NCI-H1694 treated with DMSO at 0.1 percent for 48 hours (cell line): ENCODE measurements around the gene NACA.

Source experiments
- DNase-seq: peaks from one replicate; lab custom pipeline; 2025; lab: John Stamatoyannopoulos, UW

NACA gene

DNA sequence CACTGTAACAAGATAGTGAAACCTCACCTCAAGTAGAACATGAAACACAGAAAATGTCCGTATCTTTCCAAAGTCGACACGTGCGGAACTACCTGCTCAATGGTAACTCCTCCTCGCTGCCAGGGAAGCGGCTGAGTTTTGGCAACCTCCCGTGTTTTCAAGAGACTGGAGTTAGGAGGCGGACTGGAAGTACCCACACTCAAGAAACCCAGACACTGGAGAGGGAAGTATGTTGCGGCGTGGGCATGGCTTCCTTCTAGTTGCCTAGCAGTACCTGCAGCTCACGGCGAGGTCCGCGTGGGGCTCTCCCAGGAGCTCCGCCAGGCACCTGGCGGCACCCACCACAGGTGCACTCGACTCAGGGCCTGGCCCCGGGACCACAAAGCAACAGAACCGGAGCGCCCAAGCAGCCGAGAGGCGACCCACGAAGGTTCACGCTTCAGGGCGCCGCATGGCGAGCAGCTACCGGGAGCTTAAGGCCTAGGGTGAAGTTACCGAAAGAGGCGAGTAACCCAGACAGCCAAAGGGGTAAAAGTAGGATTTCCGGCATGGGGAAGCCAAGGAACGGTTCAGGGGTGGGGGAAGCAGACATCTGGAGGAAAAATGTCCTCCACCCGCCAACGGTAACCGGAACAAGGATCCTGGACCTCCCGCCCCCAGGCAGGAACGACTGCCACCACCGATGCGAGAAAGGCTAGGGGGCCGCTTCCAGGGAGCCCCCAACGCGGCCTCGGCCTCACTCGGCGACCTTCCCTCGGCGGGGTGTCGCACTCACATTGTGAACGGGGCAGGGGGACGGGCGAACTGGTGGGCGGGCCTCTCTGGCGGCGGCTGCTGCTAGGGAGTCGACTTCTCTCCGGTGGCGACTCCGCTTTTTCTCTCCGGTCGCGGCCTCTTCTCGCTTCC is 37.6 kb downstream of the NACA start:
- DNase-seq, result no peak

GRCh38 chr12:56684745-56685359 is 40.2 kb downstream of the NACA start:
- DNase-seq, result no peak

- DNase-seq, result no peak
These were observed 42.8 kb downstream of the NACA start for GRCh38 chr12:56682323-56682722.

- DNase-seq, result no peak
These were observed 45.1 kb downstream of the NACA start for GRCh38 chr12:56679883-56680575.

DNA sequence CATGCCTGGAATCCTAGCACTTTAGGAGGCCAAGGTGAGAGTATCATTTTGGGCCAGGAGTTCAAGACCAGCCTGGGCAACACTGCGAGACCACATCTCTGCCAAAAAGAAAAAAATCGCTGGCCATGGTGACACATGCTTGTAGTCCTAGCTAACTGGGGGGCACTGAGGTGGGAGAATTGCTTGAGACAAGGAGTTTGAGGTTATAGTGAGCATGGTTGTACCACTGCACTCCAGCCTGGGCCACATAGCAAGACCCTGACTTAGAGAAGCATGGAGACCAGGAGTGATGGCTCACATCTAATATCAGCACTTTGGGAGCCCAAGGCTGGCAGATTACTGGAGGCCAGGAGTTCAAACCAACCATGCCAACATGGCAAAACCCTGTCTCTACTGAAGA is 46.2 kb downstream of the NACA start:
- DNase-seq, result no peak

- no peak for DNase-seq
These were observed 47.4 kb downstream of the NACA start for GRCh38 chr12:56677680-56678079.

DNA sequence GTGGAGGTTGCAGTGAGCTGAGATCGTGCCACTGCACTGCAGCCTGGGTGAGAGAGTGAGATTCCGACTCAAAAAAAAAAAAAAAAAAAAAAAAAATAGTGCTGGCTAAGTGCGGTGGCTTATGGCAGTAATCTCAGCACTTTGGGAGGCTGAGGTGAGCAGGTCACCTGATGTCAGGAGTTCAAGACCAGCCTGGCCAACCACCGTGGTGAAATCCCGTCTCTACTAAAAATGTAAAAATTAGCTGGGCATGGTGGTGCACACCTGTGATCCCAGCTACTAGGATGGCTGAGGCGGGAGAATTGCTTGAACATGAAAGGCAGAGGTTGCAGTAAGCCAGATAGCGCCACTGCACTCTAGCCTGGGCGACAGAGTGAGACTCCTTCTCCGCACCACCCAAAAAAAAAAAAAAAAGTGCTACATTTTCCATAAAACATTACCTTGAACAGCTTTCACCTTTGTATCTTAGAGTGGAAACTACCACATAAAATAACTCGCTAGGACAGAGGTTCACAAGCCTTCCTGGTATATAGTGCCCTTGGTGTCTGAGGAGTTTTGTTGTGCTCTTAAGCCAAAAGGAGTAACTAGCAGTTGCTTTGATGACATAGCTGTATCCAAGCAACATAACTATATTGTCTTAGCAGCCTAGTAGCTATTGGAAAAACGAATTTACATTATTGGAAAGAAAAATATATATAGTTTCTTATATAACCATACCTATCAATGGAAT is 48.1 kb downstream of the NACA start:
- DNase-seq, result no peak

DNA sequence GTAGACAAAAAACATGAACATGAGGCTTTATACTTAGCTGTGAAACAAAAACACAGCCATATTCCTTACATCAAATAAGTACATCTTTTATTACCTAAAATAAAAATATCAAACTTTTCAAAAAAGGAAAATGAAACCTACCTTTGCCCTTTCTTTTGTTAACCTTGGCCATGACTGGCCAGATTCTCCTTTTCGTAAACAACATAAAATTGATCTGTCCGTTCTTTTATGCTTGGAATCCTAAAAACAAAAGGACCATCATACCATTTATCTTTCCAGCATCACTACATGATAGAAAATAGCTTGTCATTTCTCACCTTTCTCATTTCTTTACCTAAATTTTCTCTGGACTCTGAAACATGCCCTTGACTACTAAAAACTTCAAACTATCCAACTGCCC is 53.5 kb downstream of the NACA start:
- DNase-seq, result no peak

DNA sequence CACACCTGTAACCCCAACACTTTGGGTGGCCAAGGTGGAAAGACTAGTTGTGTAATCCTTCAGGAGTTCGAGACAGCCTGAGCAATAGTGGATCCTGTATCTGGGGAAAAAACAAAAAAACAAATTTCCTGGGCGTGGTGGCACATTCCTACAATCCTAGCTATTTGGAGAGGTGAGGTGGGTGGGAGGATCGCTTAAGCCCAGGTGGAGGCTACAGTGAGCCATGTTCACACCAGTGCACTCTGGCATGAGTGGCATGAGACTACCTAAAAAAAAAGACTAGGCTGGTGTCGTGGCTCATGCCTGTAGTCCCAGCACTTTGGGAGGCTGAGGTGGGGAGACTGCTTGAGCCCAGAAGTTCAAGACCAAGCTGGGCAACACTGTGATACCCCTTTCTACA is 54.3 kb downstream of the NACA start:
- no peak for DNase-seq

GRCh38 chr12:56668197-56668457 is 57.0 kb downstream of the NACA start:
- DNase-seq, result no peak
